OCI-LY3 (cell line): ENCODE data around the gene GEN1.

Experiments
- EZH2phosphoT487 ChIP-seq: fragments of 200-600 bp; shearing (Covaris generic); IDR thresholded peaks from 2 replicates; pipeline ENCODE4 v1.6.1; 2018; ENCODE audit warnings: antibody characterized with exemption, mixed run types, low read depth
- TF ChIP-seq, protein P1 (sequence below): fragments of 200-600, 300-600 bp; sonication (generic); IDR thresholded peaks from 2 replicates; pipeline ENCODE4 v1.5.1; 2014; ENCODE audit warnings: antibody characterized with exemption, low read length, low read depth

DNA sequence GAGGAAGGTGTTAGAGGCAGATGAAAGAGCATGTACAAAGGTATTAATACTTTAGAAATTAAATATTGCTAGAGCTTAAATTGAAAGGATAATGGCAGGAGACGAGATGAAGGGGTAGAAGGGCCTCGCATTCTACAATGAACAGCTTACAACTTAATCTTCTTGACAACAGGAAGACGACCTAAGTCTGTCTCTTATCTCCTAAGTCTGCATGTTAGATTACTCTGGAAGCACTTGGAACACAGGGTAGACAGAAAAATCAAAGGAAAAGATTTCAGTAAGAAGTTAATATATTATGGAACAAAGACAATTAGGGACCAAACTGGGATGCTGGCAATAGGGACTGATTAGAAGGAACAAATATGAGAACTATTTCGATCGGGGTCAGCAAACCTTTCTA is 35.2 kb upstream of the GEN1 start:
- TF ChIP-seq, protein P1, sequence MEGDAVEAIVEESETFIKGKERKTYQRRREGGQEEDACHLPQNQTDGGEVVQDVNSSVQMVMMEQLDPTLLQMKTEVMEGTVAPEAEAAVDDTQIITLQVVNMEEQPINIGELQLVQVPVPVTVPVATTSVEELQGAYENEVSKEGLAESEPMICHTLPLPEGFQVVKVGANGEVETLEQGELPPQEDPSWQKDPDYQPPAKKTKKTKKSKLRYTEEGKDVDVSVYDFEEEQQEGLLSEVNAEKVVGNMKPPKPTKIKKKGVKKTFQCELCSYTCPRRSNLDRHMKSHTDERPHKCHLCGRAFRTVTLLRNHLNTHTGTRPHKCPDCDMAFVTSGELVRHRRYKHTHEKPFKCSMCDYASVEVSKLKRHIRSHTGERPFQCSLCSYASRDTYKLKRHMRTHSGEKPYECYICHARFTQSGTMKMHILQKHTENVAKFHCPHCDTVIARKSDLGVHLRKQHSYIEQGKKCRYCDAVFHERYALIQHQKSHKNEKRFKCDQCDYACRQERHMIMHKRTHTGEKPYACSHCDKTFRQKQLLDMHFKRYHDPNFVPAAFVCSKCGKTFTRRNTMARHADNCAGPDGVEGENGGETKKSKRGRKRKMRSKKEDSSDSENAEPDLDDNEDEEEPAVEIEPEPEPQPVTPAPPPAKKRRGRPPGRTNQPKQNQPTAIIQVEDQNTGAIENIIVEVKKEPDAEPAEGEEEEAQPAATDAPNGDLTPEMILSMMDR, result no peak
- TF ChIP-seq EZH2phosphoT487, result no peak
